ENCODE data around the gene ADCK2. TPM values are rescaled to one million over a fixed set of nuclear protein-coding genes. Genes with fewer than 3 reads are reported as not detected.
"Not testable (repeated sequence)": the region's sequence is repeated elsewhere in the genome, so short reads cannot be mapped to it uniquely, and the experiment has no call there.

Gene ADCK2
- total RNA-seq, 1 donor = 14.1 TPM

DNA sequence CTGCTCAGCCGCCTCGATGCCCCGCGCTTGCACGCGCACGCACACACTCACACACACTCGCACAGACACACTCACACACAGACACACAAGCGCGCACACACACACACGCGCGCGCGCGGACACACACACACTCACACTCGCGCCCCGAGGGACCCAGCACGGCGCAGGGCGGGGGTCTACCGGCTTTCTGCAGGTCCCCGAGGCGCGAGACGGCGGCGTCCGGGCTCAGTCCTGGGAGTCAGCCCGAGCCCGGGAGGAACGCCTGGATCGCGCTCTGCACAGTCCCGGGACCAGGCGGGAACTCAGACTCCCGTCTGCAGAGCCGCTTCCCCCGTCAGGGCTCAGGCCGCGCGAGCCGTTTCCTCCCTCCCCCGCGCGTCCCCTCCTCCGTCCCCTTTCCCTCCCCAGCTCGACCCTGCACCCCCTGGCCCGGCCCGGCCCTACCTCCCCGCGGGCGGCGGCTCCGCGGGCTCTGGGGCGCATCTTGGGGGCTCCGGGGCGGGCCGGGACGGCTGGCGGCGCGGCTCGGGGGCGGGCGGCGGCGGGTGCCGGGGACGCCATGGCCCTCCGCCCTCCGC is 32.6 kb upstream of the ADCK2 start:
- DNase-seq (ENCODE audit: low read depth) = peak; percentile 32

DNA sequence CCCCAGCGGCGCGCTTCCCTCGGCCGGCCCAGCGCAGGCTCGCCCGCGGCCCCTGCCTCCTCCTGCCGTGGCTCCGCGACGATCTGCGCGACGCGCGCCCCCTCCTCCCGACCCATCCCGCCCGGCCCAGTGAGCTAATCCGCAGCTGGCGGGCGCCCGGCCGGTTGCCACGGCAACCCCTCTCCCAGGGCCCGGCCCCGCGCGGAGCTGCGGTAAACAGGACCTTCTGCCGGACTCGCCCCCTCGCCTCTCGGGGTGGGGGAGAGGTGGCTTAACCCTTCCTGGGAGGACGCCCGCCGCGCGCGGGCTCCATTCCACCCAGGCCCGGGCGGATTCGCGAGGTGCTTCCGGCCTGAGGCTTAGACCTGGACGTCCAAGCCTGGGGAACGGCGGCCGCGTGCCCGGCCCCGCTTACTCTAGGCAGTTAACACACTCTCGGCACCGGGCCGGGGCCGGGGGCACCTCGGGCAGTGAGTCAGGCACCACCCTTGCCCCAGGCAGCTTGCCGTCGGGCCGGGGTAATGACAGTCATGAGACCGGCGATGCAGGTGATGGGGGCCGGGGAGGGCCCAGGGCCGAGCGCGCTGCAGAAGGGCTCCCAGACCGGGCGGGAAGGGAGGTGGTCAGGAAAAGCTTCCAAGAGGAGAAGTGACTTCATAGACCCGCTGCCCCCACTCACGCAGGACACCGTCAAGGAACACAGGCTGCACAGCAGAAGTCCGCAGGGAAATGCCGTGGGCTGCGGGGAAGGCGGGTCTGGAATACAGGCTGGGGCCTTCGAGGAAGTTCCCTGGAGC is 31.8 kb upstream of the ADCK2 start, which contains the start of gene DENND2A:
DENND2A (minus strand) TSS at position 87 of the 797 bp plus-strand sequence. CDS start 38,416 bp downstream, outside the sequence.
- no peak for TF ChIP-seq CTCF (IDR thresholded peaks at IDR 0.05; ENCODE audit: insufficient read depth, low read length)
- peak; percentile 45 for DNase-seq (ENCODE audit: low read depth)
- H3K4me3 ChIP-seq (ENCODE audit: low read depth, low read length) = peak within 1 kb of the TSS; percentile 66

More for the DNA sequence above, 32.6 kb upstream of the ADCK2 start:
- TF ChIP-seq CTCF (IDR thresholded peaks at IDR 0.05; ENCODE audit: insufficient read depth, low read length) = no peak
- H3K4me3 ChIP-seq (ENCODE audit: low read depth, low read length) = peak overlapping the region; percentile 66

DNA sequence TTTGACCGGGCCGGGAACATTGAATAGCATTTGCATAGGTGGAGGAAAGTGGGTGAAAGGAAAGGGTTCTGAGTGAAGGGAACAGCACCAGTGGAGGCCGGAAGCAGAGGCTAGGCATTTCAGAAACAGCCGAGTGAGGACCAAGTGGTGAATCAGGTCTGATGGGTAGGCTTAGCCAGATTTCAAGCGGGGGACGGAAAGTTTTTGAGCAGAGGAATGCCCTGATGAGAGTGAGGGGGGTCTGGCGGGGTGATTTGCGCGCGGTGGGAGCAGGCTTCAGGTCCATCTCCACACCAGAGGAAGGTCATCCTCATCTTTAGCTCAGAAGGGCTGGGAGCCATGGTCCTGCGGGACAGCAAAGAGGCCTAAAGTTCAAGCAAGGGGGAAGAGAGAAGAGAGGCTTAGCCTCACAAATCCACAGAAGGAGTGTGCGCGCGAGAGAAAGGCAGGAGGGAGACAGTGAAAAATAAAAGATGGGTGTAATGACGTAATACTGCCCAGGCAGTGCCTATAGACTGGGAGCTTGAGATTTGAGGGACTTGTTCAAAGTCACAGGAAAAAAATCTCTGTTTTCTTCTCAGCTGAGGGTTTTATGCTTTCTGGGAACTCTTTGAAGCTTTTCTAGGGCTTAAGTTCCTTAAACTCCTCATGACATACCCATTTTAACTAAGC is 31.1 kb upstream of the ADCK2 start:
- H3K4me3 ChIP-seq (ENCODE audit: low read depth, low read length) = no peak overlapping the region
- no peak for TF ChIP-seq CTCF (IDR thresholded peaks at IDR 0.05; ENCODE audit: insufficient read depth, low read length)
- DNase-seq (ENCODE audit: low read depth) = no peak

DNA sequence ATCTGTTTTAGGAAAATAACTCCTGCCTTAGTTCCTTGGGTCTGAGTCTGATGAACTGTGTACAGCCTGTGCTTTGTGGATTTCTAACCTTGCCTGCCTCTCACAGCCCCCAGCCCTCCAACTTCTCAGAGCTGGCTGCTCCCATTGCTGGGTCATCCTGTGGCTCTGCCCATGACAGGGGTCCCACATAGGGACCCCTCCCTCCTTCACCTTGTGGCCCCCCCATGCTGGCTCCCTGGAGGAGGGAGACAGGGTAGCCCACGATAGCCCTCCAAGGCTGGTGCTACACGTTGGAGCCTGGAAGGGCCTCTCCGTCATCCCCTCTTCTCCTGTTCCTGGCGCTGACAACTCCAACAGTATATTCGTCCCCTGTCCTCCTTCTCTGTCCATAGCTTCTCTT is 29.3 kb upstream of the ADCK2 start:
- no peak for DNase-seq (ENCODE audit: low read depth)
- no peak overlapping the region for H3K4me3 ChIP-seq (ENCODE audit: low read depth, low read length)
- no peak for TF ChIP-seq CTCF (IDR thresholded peaks at IDR 0.05; ENCODE audit: insufficient read depth, low read length)

GRCh38 chr7:140644761-140645160 is 28.0 kb upstream of the ADCK2 start:
- H3K4me3 ChIP-seq (ENCODE audit: low read depth, low read length); DNase-seq (ENCODE audit: low read depth): not testable (repeated sequence)

DNA sequence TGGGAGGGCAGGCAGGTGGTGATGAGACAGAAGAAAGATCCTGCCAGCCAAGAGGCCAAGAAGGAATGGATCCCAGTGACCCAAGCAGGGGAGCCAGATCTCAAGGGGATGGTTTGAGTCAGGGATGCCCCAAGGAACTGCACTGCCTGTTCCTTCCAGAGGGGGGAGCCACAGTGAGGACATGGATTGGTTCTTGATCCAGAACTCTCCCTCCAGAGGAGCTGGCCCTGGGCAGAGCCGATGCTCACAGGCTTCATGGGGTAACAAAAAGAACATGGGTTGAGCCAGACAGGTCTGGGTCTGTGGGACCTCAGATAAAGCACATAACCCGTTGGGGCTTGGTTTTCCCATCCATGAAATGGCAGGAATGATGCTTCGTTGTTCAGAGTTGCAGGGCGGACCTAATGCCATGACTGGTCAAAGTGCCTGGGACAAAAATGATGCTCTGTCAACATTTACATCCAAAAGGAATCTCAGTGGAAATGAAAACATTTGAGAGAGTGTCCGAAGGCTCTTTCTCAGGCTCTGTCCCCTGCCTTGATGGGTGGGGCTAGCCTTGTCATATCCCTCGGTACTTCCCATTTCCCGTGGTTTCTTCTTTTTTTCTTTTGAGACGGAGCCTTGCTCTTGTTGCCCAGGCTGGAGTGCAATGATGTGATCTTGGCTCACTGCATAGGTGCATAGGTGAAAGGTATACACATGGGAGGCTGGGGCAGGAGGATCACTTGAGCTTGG is 27.4 kb upstream of the ADCK2 start:
- H3K4me3 ChIP-seq (ENCODE audit: low read depth, low read length) = no peak overlapping the region
- DNase-seq (ENCODE audit: low read depth) = no peak
- TF ChIP-seq CTCF (IDR thresholded peaks at IDR 0.05; ENCODE audit: insufficient read depth, low read length) = peak; percentile 38
